HL-60/S4 (cell line): ENCODE data around the gene SEMA4B.
"Not testable (repeated sequence)": the region's sequence is repeated elsewhere in the genome, so short reads cannot be mapped to it uniquely, and the experiment has no call there.

ENCODE experiments used
- in situ Hi-C: fragments of 300-500 bp; cut with MboI; formaldehyde crosslinking; loops from 2 replicates; pipeline ENCODE4 v1.14.3; 2022; ENCODE audit warnings: low sequenced_read_pairs

SEMA4B gene

GRCh38 chr15:90178468-90179435 is 22.4 kb upstream of the SEMA4B start:
- in situ Hi-C loops: no loop called here

DNA sequence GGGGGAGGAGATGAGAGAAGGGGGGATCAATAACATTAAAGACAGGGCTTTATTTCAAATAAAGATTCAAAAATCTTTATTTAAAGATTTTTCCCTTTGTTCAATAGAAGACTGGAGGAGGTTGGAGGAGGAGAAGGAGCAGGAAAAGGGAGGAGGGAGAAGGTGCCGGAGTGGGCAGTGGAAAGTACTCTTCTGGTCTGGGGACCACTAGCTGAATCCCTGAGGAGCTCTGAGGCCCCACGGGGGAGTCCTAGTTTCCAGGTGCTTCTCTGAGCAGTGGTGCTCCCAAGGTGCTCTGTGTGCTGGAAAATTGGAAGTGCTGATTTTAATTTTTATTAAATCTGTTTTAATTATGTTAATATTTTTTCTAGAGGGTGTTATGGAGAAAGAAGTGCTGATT is 19.4 kb upstream of the SEMA4B start:
- in situ Hi-C loops: no loop called here

DNA sequence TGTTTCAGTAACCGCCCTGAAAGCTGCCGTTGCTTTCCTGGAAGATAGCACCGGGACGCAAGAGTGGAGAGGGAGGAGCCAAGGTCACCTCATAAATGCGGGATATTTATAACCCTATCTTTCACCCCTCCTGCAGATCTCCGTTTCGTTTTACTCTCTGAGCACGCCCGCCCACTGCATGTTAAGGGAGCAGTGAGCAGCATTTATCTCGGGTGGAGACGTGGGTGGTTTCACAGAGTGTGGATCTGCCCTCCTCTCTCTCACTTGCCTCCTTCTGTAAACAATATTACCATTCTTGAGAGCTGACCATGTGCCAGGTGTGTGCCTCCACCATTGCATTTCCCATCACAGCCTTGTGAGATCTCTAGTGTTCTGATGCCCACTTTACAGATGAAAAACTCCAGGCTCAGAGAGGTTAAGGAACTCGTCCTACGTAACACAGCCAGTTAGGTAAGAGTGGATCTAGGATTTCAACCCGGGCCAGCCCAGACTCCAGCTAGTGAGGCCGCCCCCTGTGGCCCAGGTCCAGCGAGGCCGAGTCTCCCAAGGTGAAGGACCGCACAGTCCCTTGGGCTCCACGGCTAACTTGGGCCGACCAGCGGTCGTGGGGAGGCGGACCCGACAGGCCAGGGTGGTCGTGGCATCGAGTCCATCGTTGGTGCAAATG is 16.9 kb upstream of the SEMA4B start:
- in situ Hi-C loops: no loop called here

DNA sequence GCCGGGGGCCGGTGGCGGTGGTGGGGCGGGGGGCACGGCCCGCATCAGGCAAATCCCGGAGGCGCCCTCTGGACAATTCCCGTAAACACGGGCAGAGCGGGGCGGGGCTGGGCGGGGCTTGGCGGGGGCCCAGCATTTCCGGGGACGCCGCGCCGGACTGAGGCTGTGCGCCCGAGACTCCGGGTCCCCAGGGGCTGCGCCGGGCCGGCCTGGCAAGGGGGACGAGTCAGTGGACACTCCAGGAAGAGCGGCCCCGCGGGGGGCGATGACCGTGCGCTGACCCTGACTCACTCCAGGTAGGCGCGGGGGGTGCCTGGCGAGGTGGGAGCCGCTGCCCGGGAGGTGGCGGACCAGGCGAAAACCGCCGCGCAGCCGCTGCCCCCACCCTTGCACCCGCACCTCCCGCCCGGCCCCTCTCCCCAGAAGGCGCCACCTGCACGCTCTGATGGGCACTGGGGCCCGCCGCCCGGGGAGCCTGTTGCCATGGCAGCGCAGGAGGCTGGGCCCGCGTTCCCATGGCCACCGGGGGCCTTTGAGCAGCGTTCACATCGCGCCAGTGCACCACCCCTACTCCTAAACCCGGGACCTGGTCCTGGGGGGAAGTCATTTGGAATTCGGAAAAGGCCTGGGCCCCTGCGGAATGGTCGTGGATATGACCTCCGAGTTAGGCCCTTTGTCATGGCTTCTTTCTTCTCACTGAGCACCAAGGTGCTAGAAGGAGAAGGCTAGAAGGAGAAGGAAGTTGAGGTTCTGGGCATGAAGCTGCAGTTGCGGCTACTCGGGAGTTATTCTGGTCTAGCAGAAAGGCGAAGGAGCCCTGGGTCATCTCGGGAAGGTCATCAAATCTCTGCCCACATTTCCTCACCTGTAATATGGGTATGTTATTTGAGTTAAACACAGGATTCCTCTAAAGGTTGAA is 16.1 kb upstream of the SEMA4B start:
- in situ Hi-C loops: no loop called here

GRCh38 chr15:90187257-90187868 is 13.8 kb upstream of the SEMA4B start:
- in situ Hi-C loops: no loop called here

GRCh38 chr15:90188065-90188464 is 13.1 kb upstream of the SEMA4B start:
- in situ Hi-C loops: not testable (repeated sequence)

DNA sequence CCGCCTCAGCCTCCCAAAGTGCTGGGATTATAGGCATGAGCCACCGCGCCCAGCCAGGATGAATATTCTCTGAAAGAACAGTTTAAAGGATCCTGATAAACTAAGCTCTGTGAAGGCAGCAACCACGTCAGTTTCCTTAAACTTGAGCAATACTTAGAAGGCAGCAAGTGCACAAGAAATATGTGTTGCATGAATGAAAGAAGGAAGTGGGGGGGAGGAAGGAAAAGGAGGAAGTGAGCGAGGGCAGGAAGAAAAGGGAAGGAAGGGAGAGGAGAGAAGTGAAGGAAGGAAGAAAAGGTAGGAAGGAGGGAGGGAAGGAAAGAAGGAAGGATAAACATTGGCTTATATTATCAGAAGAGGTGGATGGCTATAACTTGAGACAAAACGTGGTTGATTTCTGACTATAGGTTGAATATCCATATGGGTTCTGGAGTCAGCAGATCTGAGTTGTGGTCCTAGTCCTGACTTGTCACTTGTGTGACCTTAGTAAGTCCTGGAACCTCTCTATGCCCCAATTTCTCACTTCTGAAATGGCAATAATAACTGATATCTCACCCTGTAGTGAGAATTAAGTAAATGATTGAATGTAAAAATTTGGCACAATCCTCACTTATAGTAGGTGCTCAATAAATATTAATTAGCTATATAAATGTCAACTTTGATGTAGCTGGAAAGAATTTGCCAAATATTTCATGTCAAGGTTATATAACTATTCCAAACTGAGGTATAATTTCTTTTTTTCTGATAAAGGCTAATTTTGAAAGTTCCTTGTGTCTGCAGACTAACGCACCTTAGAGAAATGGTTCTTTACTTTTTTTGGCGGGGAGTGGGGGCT is 12.0 kb upstream of the SEMA4B start:
- in situ Hi-C loops: no loop called here

DNA sequence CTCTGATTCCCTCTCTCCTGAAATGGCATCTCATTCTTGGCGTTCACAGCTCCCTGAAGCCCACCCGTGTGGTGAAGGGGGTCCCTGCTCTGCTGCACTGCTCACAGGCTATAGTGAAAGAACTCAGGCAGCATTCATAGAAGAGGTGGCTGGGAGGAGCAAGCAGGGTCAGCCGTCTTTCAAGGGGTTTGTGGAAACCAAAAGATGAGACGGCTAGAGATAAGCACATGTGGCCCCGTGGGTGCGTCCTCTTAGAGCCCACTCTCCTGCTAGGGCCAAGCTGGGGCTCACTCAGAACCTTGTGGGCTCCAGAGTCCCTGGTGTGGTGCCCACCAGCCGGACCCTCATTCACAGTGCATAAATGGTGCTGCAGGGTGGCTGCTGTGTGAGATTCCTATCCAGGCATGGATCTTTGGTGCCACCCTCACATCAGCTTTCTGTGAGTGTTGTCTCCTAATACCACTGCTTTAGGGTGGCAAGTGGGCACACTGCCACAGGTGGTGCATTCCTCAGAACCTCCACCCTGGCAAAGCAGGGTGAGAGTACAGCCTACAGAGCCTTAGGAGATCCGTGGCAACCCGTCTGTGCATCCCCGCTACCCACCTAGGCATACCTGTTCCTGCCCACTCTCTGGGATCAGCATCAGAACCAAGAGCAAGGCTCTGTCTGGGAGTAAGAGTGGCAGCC is 11.2 kb upstream of the SEMA4B start:
- in situ Hi-C loops: no loop called here

- in situ Hi-C loops: no loop called here
Measured at GRCh38 chr15:90190606-90191343, 10.4 kb upstream of the SEMA4B start.

DNA sequence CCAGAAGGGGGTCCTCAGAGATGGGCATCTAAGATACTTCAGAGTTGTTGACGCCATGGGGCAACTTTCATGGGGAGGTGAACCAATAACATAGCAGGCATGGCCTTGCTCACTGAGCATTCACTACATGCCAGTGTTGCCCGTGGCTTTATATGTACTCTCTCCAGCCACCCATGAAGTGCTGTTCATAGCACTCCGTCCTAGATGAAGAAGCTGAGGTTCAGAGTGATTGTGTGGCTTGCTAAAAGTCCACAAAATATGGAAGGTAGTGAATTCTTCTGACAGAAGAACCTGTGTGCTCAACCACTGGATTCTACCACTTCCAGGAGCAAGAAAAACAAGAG is 9.8 kb upstream of the SEMA4B start:
- in situ Hi-C loops: no loop called here

- in situ Hi-C loops: no loop called here
Measured at GRCh38 chr15:90191794-90192509, 9.2 kb upstream of the SEMA4B start.

GRCh38 chr15:90192961-90193786 is 8.0 kb upstream of the SEMA4B start:
- in situ Hi-C loops: no loop called here

DNA sequence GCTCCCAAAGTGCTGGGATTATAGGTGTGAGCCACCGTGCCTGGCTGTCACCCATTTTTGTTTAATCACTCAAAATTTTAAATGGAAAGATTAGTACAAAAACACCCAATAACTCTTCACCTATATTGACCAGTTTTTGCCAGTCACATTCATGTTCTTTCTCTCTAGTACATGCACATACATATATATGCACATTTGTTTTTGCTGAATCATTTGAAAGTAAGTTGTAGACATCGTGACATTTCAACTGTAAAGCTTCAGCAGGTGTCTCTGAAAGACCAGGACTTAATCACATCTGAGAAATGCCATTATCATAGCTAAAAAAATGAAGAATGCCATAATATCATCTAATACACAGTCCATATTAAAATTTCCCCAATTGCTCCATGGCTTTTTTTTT is 6.5 kb upstream of the SEMA4B start:
- in situ Hi-C loops: no loop called here

DNA sequence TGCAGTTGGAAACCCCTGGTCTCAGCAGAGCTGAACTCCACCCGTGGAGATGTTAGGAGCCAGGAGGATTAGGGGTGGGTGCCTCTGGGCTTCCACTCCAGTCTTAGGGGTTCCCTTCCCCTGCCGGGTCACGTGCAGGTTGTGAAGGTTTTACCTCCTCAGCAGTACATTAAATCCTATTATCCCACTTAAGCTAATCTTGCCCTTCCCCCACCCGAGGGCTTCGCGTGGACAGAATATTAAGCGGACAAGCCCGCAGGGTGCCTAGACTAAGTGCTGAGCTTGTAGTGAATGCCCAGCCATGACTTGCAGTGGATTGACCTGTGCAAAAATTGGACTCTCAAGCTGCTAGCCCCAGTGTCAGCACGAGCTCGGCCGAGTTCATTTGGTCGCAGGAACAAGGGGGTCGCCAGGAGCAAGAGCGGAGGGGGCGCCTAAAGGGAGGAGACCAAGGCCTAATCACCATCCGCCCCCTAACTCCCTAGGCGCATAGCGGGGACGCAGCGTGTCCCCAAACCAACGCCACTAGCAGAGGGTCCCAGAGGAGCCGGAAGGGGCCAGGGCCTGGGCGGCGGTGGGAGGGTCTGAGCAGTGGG is 498 bp upstream of the SEMA4B start:
- in situ Hi-C loops: no loop called here

DNA sequence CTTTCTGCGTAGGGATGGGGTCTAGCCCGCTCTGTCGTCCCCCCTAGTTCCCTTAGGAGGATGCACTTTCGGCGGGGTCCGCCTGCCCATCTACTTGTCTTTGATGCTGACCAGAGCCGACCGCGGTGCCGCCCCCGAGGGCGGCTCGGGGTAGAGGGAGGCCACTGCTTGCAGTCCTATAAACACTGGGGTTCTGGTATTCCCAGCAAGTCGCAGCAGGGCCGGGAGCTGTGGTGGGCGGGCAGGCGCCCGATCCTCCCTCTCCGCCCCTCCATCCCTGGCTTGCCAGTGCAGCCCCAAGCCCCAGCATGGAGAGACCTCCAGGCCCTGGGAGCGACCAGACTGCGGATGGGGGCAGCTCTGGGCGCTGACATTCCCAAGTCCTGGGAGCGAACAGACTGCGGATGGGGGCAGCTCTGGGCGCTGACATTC is 830 bp downstream of the SEMA4B start:
- in situ Hi-C loops: no loop called here

DNA sequence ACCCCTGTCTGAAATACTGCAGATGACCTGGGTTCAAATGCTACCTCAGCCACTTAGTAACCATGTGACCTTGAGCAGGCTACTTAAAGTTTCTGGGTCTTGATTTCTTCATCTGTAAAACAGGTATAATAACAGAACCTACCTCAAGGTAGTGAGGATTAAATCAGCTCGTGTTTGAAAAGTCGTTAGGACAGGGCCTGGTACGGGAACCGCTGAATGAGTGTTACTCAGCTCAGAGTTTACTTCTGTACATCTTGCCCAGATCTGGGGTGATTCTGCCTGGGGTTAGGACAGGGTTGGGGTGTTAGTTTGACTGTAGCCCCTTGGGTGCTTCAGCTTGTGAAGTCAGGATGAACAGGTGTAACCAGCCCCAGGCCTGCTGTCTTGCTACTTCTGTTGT is 1.8 kb downstream of the SEMA4B start:
- in situ Hi-C loops: no loop called here

DNA sequence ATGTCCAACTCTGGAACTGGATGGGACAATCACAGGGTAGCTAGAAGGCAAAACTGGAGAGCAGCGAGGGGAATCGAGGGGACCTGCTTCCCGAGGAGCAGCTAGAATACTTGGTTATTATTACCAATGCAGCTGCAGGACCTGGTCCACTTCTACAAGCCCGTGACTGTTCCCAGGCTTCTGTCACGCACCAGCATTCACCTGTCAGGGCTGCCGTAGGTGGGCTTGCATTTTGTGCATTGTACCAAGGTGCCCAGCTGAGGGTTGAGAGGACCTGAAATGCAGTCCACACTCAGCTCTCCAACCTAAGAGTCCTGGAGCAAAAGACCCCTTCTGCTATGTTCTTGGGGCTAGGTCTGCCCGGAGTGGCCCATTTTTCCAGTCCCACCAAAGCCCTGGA is 2.3 kb downstream of the SEMA4B start:
- in situ Hi-C loops: no loop called here
